H1 (cell line): ENCODE measurements around the gene ZNF556. TPM values are rescaled to one million over a fixed set of nuclear protein-coding genes. Genes with fewer than 3 reads are reported as not detected.

Source experiments
- CTCF ChIA-PET: fragments of 300-600 bp; sonication (Branson Sonifier 250); formaldehyde crosslinking; loops from one replicate; lab custom pipeline; 2021; ENCODE audit not compliant: partially characterized antibody; lab: Charles Lee
- POLR2A ChIA-PET: fragments of 300-600 bp; sonication (Branson Sonifier 250); formaldehyde crosslinking; loops from one replicate; lab custom pipeline; 2021; ENCODE audit warnings: inconsistent platforms; ENCODE audit not compliant: partially characterized antibody; lab: Charles Lee
- DNase-seq, 2 experiments: peaks; one replicate each; pipeline versions ENCODE4 v3.0.0 to v3.0.0-alpha.2; 2010 to 2022; ENCODE audit warnings: low spot score in 2 of 2, low read depth in 1 of 2, mixed read lengths in 1 of 2
- FAIRE-seq: peaks from 2 replicates; lab custom pipeline; 2011; peaks lifted over from hg19 to GRCh38; lab: Jason Lieb, UNC
- H2AFZ ChIP-seq: 2 replicates; pipeline ENCODE4 v1.8.1; 2012; ENCODE audit warnings: low read length, inconsistent platforms
- H2AK5ac ChIP-seq: 2 replicates; pipeline ENCODE4 v1.6.1; 2013; ENCODE audit warnings: low read depth, low read length
- H2BK120ac ChIP-seq: replicated peaks from 2 replicates; pipeline ENCODE3; 2013; ENCODE audit warnings: low read depth, low read length, inconsistent platforms
- H2BK12ac ChIP-seq: 2 replicates; pipeline ENCODE4 v1.6.1; 2013; ENCODE audit warnings: low read depth, low read length
- H2BK15ac ChIP-seq: 2 replicates; pipeline ENCODE4 v1.6.1; 2013; ENCODE audit warnings: low read length
- H2BK20ac ChIP-seq: 2 replicates; pipeline ENCODE4 v1.6.1; 2013; ENCODE audit warnings: low read length
- H2BK5ac ChIP-seq: 2 replicates; pipeline ENCODE4 v1.6.1; 2013; ENCODE audit warnings: low read depth, low read length
- H3K14ac ChIP-seq: 2 replicates; pipeline ENCODE4 v1.6.1; 2013; ENCODE audit warnings: inconsistent platforms; ENCODE audit not compliant: insufficient read length
- H3K18ac ChIP-seq: 2 replicates; pipeline ENCODE4 v1.6.1; 2013; ENCODE audit warnings: low read length; ENCODE audit errors: extremely low read depth
- H3K23ac ChIP-seq: 2 replicates; pipeline ENCODE4 v1.6.1; 2013; ENCODE audit warnings: inconsistent platforms; ENCODE audit not compliant: insufficient read length
- H3K23me2 ChIP-seq: 2 replicates; pipeline ENCODE4 v1.6.1; 2013; ENCODE audit warnings: low read depth, low read length
- H3K27ac ChIP-seq: 2 replicates; pipeline ENCODE4 v1.6.1; 2011; ENCODE audit warnings: low read depth, low read length, inconsistent platforms
- H3K27me3 ChIP-seq, 4 experiments: replicated peaks in 1 of 4; 1 replicate in 1 of 4; 2 replicates in 3 of 4; pipeline versions ENCODE4 v1.6.1 to v1.8.1; 2011 to 2013; ENCODE audit warnings: low read length in 3 of 4, mild to moderate bottlenecking in 3 of 4, inconsistent platforms in 2 of 4, mixed read lengths in 2 of 4, moderate library complexity in 1 of 4; ENCODE audit not compliant: control insufficient read depth in 3 of 4, insufficient read depth in 3 of 4; ENCODE audit errors: extremely low read depth in 1 of 4
- H3K36me3 ChIP-seq, 4 experiments: 2 replicates each; pipeline versions ENCODE4 v1.6.1 to v1.8.1; 2011 to 2013; ENCODE audit warnings: mild to moderate bottlenecking in 4 of 4, low read length in 3 of 4, moderate library complexity in 2 of 4, control low read depth in 1 of 4, inconsistent platforms in 1 of 4; ENCODE audit not compliant: insufficient read depth in 4 of 4, control insufficient read depth in 2 of 4
- H3K4ac ChIP-seq: replicated peaks from 2 replicates; pipeline ENCODE3; 2013; ENCODE audit warnings: low read length, low read depth, mixed read lengths, inconsistent platforms; ENCODE audit not compliant: insufficient read length
- H3K4me1 ChIP-seq, 4 experiments: replicated peaks in 1 of 4; 1 replicate in 1 of 4; 2 replicates in 3 of 4; pipeline versions ENCODE4 v1.6.1 to v1.8.1; 2011 to 2013; ENCODE audit warnings: low read length in 3 of 4, inconsistent platforms in 2 of 4, mixed read lengths in 1 of 4; ENCODE audit not compliant: insufficient read depth in 4 of 4, control insufficient read depth in 3 of 4
- H3K4me2 ChIP-seq, 2 experiments: 2 replicates each; pipeline versions ENCODE4 v1.6.1 to v1.8.1; 2011 to 2013; ENCODE audit warnings: low read depth in 2 of 2, low read length in 2 of 2, control low read depth in 1 of 2, inconsistent platforms in 1 of 2, mild to moderate bottlenecking in 1 of 2; ENCODE audit not compliant: insufficient read depth in 1 of 2
- H3K4me3 ChIP-seq, 4 experiments: fragments of 200-600, 300-600 bp in 1 of 4; sonication (generic), shearing (Covaris generic), sonication (Bioruptor Twin) in 1 of 4; 2 replicates each; pipeline versions ENCODE4 v1.5.1 to v1.8.1; 2011 to 2016; ENCODE audit warnings: low read length in 4 of 4, low read depth in 3 of 4, control low read depth in 2 of 4, inconsistent platforms in 2 of 4, mild to moderate bottlenecking in 2 of 4, mixed read lengths in 1 of 4, moderate library complexity in 1 of 4; ENCODE audit not compliant: insufficient read depth in 2 of 4; ENCODE audit errors: extremely low read depth in 1 of 4
- H3K56ac ChIP-seq: replicated peaks from 2 replicates; pipeline ENCODE3; 2013; ENCODE audit warnings: low read depth, mild to moderate bottlenecking, mixed read lengths, low read length, inconsistent platforms; ENCODE audit not compliant: insufficient read length
- H3K79me1 ChIP-seq: 2 replicates; pipeline ENCODE4 v1.6.1; 2013; ENCODE audit warnings: low read depth, low read length, control low read depth
- H3K79me2 ChIP-seq, 2 experiments: 2 replicates each; pipeline versions ENCODE4 v1.6.1 to v1.8.1; 2012 to 2013; ENCODE audit warnings: low read length in 2 of 2, mild to moderate bottlenecking in 2 of 2, inconsistent platforms in 1 of 2; ENCODE audit not compliant: insufficient read depth in 2 of 2, control insufficient read depth in 1 of 2
- H3K9ac ChIP-seq, 4 experiments: replicated peaks in 1 of 4; 1 replicate in 1 of 4; 2 replicates in 3 of 4; pipeline versions ENCODE4 v1.6.1 to v1.8.1; 2011 to 2013; ENCODE audit warnings: low read depth in 3 of 4, low read length in 3 of 4, control low read depth in 2 of 4, mild to moderate bottlenecking in 2 of 4, moderate library complexity in 2 of 4, inconsistent platforms in 1 of 4; ENCODE audit errors: extremely low read depth in 1 of 4
- H3K9me3 ChIP-seq, 2 experiments: 2 replicates each; pipeline versions ENCODE4 v1.6.1 to v1.8.1; 2012 to 2013; ENCODE audit warnings: mild to moderate bottlenecking in 2 of 2, moderate library complexity in 2 of 2, control low read depth in 1 of 2, inconsistent platforms in 1 of 2, low read depth in 1 of 2, low read length in 1 of 2, mixed read lengths in 1 of 2; ENCODE audit not compliant: insufficient read depth in 2 of 2
- H4K20me1 ChIP-seq, 2 experiments: replicated peaks in 1 of 2; 2 replicates each; pipeline versions ENCODE3 to v1.8.1; 2011 to 2013; ENCODE audit warnings: inconsistent platforms in 2 of 2, low read length in 2 of 2, mild to moderate bottlenecking in 1 of 2; ENCODE audit not compliant: insufficient read depth in 2 of 2, control insufficient read depth in 1 of 2
- H4K5ac ChIP-seq: 2 replicates; pipeline ENCODE4 v1.6.1; 2013; ENCODE audit warnings: low read length, low read depth, mixed read lengths, inconsistent platforms; ENCODE audit not compliant: insufficient read length
- H4K8ac ChIP-seq: 2 replicates; pipeline ENCODE4 v1.8.0; 2013; ENCODE audit warnings: mild to moderate bottlenecking, moderate library complexity, low read length, inconsistent platforms; ENCODE audit not compliant: insufficient read depth; ENCODE audit errors: extremely low read depth
- H4K91ac ChIP-seq: replicated peaks from 2 replicates; pipeline ENCODE3; 2013; ENCODE audit warnings: low read length, mixed read lengths, inconsistent platforms; ENCODE audit not compliant: insufficient read length
- CBX8 ChIP-seq: fragments of 300-800, 300-1000 bp; sonication (generic); IDR thresholded peaks from 2 replicates; pipeline ENCODE4 v1.7.1; 2016; ENCODE audit warnings: low read depth, low read length, borderline replicate concordance
- CHD2 ChIP-seq: IDR thresholded peaks from 2 replicates; pipeline ENCODE4 v1.6.1; 2012; ENCODE audit warnings: low read length, improper control_type of control experiment
- CREB1 ChIP-seq: IDR thresholded peaks from 2 replicates; pipeline ENCODE4 v1.6.1; 2012; ENCODE audit warnings: inconsistent platforms
- GABPA ChIP-seq: IDR thresholded peaks from 2 replicates; pipeline ENCODE4 v1.6.1; 2011; ENCODE audit warnings: mild to moderate bottlenecking, low read length, moderate library complexity, borderline replicate concordance; ENCODE audit not compliant: insufficient read depth
- JUN ChIP-seq: IDR thresholded peaks from 2 replicates; pipeline ENCODE4 v1.6.1; 2011; ENCODE audit warnings: low read depth, mild to moderate bottlenecking, improper control_type of control experiment, low read length
- POLR2A ChIP-seq, 2 experiments: IDR thresholded peaks; 1 replicate in 1 of 2; 2 replicates in 1 of 2; pipeline ENCODE4 v1.6.1; 2011; ENCODE audit warnings: low read depth in 2 of 2, low read length in 2 of 2, mild to moderate bottlenecking in 2 of 2; ENCODE audit errors: control extremely low read depth in 1 of 2
- RNF2 ChIP-seq: fragments of 200-900, 300-1000 bp; sonication (generic); IDR thresholded peaks from 2 replicates; pipeline ENCODE4 v1.7.1; 2016; ENCODE audit warnings: borderline replicate concordance, low read depth, mild to moderate bottlenecking, antibody characterized with exemption, low read length; ENCODE audit not compliant: poor library complexity, severe bottlenecking; ENCODE audit errors: missing control alignments
- SRF ChIP-seq: IDR thresholded peaks from 2 replicates; pipeline ENCODE4 v1.6.1; 2011; ENCODE audit warnings: mild to moderate bottlenecking, low read depth, low read length, moderate library complexity
- TAF1 ChIP-seq: IDR thresholded peaks from 2 replicates; pipeline ENCODE4 v1.6.1; 2011; ENCODE audit warnings: mild to moderate bottlenecking, low read depth, low read length
- TCF12 ChIP-seq: IDR thresholded peaks from 2 replicates; pipeline ENCODE4 v1.6.1; 2011; ENCODE audit warnings: low read depth, mild to moderate bottlenecking, low read length
- YY1 ChIP-seq: IDR thresholded peaks from 2 replicates; pipeline ENCODE4 v1.6.1; 2011; ENCODE audit warnings: low read depth, mild to moderate bottlenecking, low read length
- WGBS, 2 experiments: shearing (Covaris generic) in 1 of 2; methylation state at CpG; one replicate each; pipeline versions ENCODE4 v1.1.6 to v1.1.7; 2013 to 2015; ENCODE audit warnings: low lambda C conversion rate in 2 of 2, mixed read lengths in 2 of 2, inconsistent platforms in 1 of 2, low coverage in 1 of 2, missing lambda C conversion rate in 1 of 2; ENCODE audit not compliant: insufficient replicate concordance in 2 of 2, insufficient coverage in 1 of 2, insufficient read length in 1 of 2; ENCODE audit errors: extremely low coverage in 1 of 2, missing lambda C conversion rate in 1 of 2; 5-methylcytosine and 5-hydroxymethylcytosine counted together
- polyA plus RNA-seq, 7 experiments: library from polyadenylated mRNA; depleted of rRNA in 3 of 7; stranded (reverse) in 5 of 7; unstranded in 2 of 7; fragments of >200 nt in 5 of 7; fragments of 200-250 nt in 2 of 7; gene quantifications; 1 replicate in 5 of 7; 2 replicates in 1 of 7; 4 replicates in 1 of 7; pipeline versions ENCODE4 v1.2.1 to v1.2.3, GENCODE V29; 2011 to 2013; ENCODE audit warnings: missing spikeins in 2 of 7, mixed read lengths in 2 of 7
- total RNA-seq: library from RNA; stranded (reverse); fragmentation: NEBNext Ultra II Directional; extraction: Animal tissue kit (Norgen Biotek cat#: 25700); gene quantifications from 2 replicates; pipeline ENCODE4 v1.2.1, GENCODE V29; 2021

Gene ZNF556
- total and polyA plus RNA-seq, 2 of the 8 experiments (the other 6 are each of a cell fraction or from before 2014, with no cell fraction given), result not detected

DNA sequence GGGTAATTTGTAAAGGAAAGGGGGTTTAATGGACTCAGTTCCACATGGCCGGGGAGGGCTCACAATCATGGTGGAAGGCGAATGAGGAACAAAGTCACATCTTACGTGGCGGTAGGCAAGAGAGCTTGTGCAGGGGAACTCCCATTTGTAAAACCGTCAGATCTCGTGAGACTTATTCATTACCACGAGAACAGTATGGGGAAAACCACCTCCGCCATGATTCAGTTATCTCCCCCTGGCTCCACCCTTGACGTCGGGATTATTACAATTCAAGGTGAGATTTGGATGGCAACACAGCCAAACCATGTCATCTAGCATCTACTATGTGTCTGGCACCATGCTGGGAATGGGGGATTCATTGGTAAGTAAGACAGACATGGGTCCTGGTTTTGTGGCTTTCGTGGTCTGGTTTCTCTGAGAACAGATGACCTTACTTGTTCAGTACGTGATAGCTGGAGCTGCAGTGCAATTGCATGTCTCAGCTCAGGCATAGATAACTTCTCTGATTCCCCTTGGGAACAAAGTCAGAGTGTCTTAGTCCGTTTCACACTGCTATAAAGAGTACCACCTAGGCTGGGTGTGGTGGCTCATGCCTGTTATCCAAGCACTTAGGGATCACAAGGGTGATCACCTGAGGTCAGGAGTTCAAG, 39.2 kb upstream of the ZNF556 start:
- Histone ChIP-seq H2BK5ac (no peak overlapping the region), H2BK20ac (no peak overlapping the region)
- no peak for TF ChIP-seq CBX8
- no peak for TF ChIP-seq JUN
- no peak for TF ChIP-seq CREB1
- TF ChIP-seq RNF2, result no peak
- TF ChIP-seq TCF12, result no peak
- TF ChIP-seq YY1, result no peak
- TF ChIP-seq POLR2A (IDR thresholded peaks at IDR 0.05; ENCODE audit: control extremely low read depth in 1 of 2, low read depth in 2 of 2, low read length in 2 of 2), result no peak
- no peak for TF ChIP-seq SRF
- TF ChIP-seq GABPA, result no peak
- TF ChIP-seq TAF1, result no peak
- no peak for TF ChIP-seq CHD2
- TF ChIP-seq, all 59 proteins: peak for 0
- no peaks in the 10 kb centered on the region for H3K4me1 ChIP-seq
- no peak overlapping the region for H2AFZ ChIP-seq
- H3K27ac ChIP-seq, result no peak overlapping the region
- FAIRE-seq, result no peak
- H3K56ac ChIP-seq, result no peak overlapping the region
- H3K14ac ChIP-seq, result no peak overlapping the region
- no peak overlapping the region for H3K4ac ChIP-seq
- no peak overlapping the region for H3K18ac ChIP-seq
- no peaks in the 10 kb centered on the region for H4K20me1 ChIP-seq
- no peaks in the 10 kb centered on the region for H3K79me2 ChIP-seq
- POLR2A ChIA-PET, result interaction anchor here (0.7 to 1.2 kb wide), 2 partner anchors 11 to 13 kb away, joined by 3 read pairs; partner anchors contain the start of gene ZNF555
- WGBS, 2 experiments, result 92% methylated on average over 13 of the region's 13 CpGs; no CpG with 5 or more reads in 1 of the 2 experiments
- CTCF ChIA-PET, result no interaction called here
- no peak overlapping the region for H2BK15ac ChIP-seq
- H3K27me3 ChIP-seq, result no peaks in the 10 kb centered on the region
- no peak overlapping the region for H3K4me2 ChIP-seq
- no peak overlapping the region for H2BK120ac ChIP-seq
- no peak overlapping the region for H2AK5ac ChIP-seq
- H3K23ac ChIP-seq, result no peak overlapping the region
- H3K79me1 ChIP-seq, result no peaks in the 10 kb centered on the region
- no peak overlapping the region for H2BK12ac ChIP-seq
- no peak overlapping the region; the same call in 1 of the 2 replicates for H4K8ac ChIP-seq
- no peaks in the 10 kb centered on the region for H3K23me2 ChIP-seq
- peaks cover 0 to 32% (median 8%) of the 10 kb centered on the region in 4 experiments; a peak in 6 of 8 replicates for H3K36me3 ChIP-seq
- no peak overlapping the region for H3K9ac ChIP-seq
- H4K91ac ChIP-seq, result no peak overlapping the region
- H3K4me3 ChIP-seq, result no peak overlapping the region
- H3K9me3 ChIP-seq, result peaks cover 30 to 33% of the 10 kb centered on the region in 2 experiments
- no peak overlapping the region for H4K5ac ChIP-seq
- DNase-seq, result no peak
